CD4-positive, alpha-beta T cell treated with Interleukin-4 for 1 hour (primary cell): ENCODE results near the gene CYB5B.

Experiments used
- DNase-seq, 2 donors: peaks; one replicate each; pipeline ENCODE4 v3.0.0-alpha.2; 2020 to 2022

Gene CYB5B

DNA sequence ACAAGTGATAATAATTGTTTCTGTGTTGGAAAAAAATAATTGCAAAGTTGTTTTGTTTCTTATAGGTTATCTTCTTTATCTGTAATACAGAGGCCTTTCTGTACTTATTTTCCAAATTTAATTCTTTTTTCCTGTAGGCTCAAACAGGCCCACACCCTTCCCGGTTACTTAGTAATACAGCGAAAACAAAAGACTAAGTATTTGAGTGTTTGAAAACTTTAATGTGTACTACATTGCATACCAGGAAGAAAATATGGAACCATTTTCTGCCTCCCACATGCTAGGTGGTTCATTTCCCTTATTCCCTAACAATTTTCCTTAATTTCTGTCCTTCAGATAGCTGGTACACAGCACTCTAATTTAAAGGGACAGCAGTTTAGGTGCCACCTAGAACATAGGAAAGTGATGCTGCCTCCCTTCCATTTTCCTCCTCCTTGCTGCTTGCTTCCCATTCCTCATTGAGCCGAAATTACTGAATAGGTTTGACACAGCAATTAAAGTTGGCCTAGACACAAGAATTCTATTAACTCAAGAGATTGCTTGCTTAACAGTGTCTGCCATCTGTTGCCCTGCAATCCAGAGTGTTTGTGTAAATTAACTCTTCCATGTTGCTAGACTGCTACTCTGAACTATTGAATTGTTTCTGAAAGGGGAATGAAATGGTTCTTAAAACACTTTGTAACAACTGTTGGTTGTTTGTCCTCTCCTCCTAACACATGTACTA, 24.2 kb downstream of the CYB5B start:
- DNase-seq: no peak

DNA sequence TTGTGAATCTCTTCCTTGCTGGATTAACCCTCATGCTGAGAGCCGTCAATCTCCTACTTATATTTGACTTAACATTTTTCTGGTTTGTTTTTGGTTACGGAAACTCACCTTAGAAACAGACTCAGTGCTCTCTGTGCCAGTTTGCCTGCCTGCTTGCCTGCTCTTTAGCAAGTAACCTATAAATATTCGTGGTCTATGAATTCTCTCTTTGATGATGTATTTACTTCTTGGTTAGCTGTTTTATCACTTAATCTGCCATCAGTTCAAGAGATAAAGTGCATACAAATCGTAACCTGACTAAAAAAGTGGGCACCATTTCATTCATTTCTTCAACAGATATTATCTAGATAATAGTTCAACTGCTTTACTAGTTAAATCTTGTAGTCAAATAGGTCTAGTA, 26.7 kb downstream of the CYB5B start:
- peak in 1 of 2 donors; percentile 37 for DNase-seq

DNA sequence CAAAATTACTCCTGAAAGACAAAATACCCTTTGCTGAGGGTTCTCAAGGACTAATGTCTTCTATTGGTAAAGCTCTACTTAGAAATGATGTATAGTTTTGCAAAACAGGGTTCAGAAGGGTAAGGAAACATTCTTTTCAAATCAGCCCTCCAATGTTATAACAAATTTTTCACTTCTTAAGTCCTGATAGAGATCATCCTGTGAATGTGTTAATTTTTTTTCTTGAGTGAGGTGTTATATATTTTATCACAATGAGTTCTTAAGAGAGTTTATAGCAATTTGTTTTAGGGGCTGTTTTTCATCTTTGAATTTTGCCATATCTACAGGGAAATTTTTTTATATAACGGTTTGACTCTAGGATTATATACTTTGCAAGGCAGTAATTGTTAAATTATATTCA, 29.5 kb downstream of the CYB5B start:
- no peak for DNase-seq

DNA sequence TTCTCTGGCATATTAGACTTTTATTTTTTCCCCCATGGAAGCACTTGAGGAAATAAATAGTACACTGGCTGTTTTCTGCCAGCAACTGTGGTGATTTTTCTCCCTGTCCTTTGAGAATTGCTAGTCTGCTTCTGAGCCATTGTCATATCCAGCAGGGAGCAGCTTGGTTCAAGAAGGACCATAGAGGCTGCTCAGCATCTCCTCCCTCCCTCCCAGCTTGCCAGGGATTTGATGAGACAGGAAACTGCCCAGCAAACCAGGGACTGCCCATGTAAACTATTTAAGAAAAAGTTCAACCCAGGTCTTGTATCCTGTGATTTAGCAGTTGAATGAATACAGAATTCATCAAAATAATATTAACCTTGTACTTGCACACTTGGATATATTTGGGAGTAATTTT, 39.5 kb downstream of the CYB5B start:
- DNase-seq: no peak

DNA sequence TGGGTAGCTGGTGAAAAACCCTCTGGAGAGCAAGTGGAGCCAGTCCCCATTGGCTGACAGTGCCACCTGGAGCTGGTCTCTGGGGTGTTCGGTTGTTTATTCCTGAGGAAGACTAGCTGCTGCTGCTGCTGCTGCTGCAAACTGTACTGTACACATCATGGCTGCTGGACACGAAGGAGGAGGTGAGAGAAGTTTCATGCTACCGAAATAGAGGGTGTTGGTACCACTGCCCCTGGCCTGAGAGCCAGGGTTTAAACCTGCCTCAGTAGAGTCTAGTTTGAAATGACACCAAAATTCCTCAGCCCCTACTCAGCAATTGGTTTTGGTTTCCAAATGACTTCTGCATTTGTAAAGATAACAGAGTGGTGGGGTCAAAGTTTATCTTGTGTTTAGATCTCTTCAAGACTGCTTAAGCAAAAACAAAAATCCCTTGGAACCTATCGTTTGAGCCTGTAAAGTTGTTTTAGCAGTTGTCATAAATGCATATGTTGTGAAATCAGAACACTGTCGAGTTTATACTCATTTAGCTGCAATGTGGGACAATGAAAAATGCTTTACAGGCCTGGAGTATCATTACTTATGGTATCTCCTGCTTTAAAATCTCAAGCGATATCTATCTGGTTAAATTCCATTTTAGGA, 40.8 kb downstream of the CYB5B start:
- DNase-seq: peak in 1 of 2 donors; percentile 41

DNA sequence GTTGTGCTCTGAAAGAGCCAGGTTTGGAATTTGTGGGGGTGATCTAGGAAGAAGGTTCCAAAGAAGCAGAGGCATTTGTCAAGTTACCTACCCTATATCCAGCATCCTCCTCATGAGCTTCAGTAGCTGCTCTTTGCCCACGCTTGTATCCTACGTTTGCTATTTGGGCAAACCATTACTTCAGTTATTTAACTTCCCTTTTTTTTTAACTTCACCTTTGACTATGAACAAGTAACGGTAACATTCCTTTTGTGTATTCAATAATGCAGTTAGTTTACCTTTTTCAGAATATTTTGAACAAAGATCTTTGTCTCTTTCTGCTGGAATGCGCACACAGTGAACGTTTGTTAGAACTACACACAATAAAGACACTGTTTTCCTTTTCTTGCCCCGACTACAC, 41.5 kb downstream of the CYB5B start:
- DNase-seq: no peak

DNA sequence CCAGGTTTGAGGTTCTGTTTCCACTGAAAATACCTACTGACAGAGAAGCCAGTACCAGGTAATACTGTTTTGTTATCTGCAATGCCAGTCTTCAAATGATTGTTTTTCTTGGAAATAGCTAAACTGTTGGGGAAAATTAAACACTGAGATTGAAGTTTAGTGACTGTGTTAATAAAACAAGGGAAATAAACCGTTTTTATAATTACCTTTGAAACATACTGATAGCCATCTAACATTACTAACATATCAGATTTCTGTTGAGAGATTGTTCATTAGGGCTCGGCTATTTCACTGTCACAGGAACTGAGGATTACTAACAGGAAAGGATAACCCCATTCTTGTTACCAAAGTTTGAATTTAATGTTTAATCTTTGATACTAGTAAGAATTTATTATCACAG, 42.1 kb downstream of the CYB5B start:
- peak in 1 of 2 donors; percentile 28 for DNase-seq

DNA sequence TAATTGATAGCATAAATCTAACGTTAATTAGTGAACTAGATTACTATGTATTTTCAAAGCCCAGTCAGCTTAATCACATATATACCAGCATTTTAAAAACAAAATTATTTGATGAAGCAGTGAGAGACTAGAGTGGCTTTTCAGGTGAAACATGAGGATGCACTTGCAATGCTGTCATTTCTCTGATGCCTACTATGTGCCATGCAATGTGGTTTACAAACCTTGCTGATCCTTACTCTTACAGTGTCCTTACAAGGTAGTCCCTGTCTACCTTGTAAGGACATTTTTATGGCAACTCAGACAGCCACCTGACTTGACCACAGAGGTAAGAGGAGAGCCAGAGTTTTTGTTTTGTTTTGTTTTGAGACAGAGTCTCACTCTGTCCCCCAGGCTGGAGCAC, 42.7 kb downstream of the CYB5B start:
- no peak for DNase-seq

DNA sequence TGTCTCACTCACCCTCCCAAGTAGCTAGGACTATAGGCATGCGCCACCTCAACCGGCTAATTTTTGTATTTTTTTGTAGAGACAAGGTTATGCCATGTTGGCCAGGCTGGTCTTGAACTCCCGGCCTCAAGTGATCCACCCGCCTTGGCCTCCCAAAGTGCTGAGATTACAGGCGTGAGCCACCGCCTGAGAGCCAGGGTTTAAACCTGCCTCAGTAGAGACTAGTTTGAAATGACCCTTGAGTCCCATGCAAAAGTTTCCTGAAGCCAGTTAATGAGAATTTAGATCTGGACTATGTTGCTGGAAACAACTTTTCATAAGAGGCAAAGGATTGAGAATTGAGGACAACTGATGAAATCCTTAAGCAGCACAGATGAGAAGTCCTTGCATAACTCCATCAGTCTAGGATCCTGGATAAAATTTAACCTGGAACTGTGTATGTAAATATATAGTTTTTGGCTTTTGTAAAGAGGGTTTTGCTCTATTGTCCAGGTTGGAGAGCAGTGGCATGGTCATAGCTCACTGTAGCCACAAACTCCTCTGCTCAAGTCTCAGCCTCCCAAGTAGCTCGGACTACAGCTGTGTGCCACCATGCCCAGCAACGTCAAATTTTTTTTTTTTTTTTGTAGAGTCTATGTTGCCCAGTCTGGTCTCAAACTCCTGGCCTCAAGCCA, 43.2 kb downstream of the CYB5B start:
- DNase-seq: no peak

DNA sequence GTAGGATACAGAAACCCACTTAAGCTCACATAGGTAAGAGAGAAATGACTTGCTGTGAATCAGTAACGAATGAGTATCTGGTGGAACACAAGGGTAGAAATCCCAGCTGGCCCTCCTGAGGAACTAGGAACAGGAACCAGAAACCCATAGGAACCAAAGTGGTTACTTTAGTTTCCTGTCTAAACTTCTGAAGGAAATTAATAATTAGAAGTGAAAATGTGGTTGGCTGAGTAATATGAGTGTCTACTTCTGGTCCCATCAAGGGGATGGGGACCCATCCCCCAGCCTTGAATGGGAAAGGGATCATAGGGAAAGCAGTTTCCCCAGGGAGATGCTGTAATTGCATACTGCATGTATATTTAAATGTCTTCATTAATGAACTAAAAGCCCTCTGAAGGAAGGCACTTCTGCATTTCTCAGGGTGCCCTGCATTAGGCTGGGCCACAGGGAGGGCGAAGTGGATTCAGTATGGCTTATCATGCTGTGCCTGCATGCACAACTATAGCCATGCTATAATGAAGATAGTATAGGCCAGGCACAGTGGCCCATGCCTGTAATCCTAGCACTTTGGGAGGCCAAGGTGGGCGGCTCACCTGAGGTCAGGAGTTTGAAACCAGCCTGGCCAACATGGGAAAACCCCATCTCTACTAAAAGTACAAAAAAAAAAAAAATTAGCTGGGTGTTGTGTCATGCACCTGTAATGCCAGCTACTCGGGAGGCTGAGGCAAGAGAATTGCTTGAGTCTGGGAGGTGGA, 45.6 kb downstream of the CYB5B start:
- no peak for DNase-seq

DNA sequence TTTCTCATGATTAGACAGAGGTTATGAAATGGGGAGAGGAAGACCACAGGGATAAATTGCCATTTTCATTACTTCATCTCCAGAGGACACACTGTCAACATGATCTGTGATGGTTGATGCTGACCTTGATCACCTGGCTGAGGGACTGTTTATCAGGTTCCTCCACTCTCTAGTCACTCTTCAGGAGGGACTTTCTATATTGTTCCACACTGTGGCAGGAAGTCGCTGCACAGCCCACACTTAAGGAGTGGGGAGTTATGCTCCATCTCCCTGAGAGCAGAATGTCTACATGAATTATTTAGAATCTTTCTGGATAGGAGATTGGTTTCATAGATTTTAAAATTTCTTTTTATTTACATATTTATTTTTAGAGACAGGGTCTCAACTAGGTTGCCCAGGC, 46.7 kb downstream of the CYB5B start:
- no peak for DNase-seq

DNA sequence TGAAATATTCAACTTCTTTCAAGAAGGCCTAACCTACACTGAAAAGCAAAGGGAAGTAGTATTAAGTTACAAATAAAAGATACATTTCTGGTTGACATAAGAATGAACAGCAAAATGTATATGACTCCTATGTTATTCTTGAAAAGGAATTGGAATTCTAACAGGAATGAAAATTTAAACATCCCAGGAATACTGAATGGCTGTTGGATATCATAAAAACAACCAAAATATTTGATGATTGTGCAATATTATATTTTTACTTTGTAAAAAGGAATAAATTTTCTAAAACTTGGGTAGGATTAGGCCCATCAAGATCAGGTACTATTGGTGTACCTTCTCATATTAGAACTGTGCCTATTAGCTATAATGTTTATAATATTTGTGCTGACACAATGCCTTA, 50.0 kb downstream of the CYB5B start:
- DNase-seq: no peak

DNA sequence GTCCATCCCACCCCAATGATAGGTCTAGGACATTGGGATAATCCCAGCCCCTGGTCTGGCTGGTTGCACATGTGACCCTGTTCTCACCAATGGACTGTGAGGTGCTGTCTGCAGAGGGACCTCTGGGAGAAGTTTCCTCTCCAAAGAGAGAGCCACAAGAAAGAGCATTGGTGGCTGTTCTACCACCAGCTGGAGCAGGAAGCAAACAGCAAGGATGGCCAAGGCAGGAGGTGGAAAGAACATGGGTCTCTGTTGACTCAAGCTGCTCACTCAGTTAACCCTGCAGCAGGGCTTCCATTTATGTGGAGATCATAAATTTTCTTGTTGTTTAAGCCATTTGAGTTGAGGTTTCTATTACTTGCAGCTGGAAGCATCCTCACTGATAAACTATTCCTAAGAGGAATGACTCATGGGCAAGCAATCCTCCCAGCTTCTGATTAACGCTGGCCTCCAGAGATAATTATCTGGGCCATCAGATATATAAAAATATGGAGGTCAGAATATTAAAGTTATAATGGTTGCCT, 52.6 kb downstream of the CYB5B start:
- DNase-seq: no peak

DNA sequence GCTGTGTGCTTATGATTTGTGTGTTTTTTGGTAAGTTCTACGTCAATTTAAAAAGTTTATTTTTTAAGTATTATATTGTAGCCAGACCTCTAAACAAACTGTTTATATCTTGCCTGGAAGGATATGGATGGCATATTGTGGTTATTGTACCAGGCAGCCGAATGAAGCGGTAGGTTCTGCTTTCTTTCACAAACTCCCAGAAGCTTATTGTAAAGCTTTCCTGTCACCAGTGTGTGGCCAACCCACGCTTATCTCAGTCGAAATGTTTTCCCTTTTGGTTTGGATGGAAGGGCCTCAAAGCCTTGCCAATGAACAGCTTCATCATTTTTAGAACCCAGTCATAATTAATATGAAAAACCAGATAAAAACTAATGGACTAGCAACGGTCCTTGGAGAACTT, 53.1 kb downstream of the CYB5B start:
- no peak for DNase-seq

DNA sequence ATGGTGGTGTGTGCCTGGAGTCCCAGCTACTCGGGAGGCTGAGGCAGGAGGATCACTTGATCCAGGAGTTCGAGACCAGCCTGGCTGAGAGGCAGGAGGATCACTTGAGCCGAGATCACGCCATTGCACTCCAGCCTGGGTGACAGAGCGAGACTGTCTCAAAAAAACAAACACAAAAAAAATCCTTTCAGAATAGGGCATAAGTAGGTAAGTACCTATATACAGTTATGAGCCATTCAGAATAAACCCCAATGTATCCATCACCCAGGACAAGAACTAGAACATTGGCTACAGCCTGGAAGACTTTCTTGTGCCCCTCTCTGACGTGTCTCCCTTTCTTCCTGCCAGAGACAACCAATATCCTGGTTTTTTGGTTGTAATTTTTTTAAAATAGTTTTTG, 54.3 kb downstream of the CYB5B start:
- no peak for DNase-seq

DNA sequence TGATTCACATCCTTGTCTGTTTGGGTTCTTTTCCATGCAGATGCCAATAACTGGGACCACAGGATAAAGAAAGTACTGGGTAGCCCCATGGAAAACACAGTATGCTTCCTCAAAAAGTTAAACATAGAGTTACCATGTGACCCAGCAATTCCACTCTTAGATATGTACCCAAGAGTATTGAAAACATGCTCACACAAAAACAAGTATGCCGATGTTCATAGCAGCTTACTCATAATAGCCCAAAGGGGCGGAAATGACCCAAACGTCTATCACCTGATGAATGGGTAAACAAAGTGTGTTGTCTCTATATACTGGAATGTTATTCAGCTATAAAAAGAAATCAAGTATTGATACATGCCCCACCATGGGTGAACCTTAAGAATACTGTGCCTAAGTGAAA, 55.4 kb downstream of the CYB5B start:
- DNase-seq: no peak

DNA sequence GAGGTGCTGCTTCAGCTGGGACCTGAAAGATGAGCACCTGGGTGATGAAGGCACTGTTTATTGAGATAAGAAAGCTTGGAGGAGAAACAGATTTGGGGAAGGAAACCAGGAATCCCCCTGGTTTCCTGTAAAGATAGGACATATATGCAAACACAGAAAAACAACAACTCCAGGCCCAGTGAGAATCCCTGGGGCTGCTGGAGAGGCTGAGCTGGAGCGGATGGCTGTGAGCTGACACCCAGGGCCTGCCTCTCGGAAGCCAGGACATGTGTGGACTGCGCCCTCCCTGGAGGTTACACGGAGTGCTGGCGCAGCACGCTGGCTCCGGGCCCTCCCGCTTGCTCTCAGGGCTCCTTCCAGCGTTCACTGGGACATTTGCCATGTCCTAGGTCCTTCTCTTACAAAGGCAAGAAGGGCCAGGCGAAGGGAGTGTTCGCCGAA, 57.5 kb downstream of the CYB5B start:
- DNase-seq: no peak

DNA sequence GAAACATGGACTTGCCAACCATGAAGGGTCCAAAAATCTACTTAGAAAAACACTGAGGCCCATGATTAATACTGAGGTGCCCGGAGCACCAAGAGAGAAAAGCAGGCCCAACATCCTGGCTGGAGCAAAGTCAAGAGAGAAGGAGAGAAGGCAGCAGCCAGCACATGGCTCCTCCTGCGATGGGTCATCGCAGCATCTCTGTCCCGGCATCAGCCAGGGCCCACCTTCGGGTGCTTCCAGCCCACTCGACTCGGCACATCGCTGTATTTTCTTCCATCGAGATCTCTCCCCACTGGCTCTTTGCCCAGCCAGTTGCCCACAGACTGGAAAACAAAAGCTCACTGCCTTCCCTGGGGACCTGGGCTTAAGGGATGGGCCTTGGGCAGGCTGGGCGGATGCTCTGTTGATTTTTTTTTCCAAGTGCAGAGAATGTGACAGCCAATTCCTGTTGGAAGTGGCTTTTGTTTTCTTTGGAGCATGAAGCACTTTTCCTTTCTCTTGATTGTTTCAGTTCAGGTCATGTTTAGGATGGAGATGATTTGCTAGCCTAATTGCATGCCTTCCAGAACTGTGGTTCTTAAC, 58.1 kb downstream of the CYB5B start:
- DNase-seq: no peak

DNA sequence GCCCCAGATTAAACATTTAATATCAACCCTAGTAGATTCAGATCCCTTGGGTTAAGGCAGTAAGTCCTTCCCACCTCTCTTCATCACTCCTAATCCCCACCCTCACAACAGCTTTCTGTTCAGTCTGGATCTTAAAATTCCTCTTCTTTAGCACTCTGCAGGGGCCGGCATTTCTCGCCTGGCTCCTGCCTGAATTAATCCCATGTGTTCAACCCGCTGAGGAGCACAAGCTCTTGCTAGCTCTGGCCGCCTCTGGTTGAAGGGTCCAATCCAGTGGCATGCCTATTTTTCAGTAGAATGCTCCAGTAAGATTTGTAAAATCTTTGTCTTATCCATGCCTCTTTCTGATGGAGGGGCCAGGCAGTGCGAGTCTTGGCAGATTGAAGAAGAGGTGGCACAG, 59.2 kb downstream of the CYB5B start:
- no peak for DNase-seq

DNA sequence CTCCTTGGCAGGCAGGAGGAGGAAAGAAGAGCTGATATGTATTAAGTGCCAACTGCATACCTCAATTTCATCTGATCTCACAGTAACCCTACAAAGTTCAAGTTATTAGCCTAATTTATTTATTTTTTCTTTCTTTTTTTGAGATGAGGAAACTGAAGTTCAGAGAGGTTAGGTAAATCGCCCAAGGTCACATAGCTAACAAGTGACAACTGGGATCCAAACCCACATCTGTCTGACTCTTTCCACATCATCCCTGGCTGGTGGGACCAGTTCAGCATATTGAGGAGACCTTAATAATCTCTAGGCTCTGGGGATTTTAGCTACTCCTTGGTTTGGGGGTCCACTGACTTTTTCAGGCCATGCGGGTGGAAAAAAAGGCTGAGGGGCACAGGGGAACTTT, 60.9 kb downstream of the CYB5B start:
- no peak for DNase-seq

DNA sequence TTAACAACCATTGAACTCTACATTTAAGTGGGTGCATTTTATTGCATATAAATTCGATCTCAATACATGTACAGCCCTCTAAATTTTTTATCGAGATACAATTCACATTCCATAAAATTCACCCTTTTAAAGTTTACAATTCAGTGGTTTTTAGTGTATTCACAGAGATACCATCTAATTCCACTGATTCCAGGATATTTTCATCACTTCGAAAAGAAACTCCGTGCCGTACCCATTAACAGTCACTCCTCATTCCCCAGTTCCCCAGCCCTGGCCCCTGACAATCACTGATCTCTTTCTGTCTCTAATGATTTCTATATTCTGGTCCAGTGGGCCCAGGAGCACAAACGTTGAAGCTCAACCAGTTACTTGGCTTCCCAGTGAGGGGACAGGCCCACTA, 61.4 kb downstream of the CYB5B start:
- no peak for DNase-seq

DNA sequence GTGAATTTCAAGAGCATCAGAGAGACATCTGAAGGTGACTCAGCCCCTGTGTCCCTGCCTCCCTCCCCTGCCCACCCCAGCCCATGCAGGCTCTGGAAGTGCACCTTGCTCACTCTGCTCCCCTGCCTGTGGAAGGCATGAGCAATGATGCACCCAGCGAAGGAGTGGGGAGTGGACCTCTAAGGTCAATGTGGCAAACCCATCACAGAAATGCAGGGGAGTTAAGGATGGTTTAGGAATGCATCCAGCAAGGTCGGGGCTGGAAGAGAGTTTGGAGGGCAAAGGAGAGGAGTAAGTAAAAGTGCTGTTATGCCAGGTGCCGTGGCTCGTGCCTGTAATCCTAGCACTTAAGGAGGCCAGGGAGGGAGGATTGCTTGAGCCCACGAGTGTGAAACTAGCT, 61.9 kb downstream of the CYB5B start:
- DNase-seq: no peak

DNA sequence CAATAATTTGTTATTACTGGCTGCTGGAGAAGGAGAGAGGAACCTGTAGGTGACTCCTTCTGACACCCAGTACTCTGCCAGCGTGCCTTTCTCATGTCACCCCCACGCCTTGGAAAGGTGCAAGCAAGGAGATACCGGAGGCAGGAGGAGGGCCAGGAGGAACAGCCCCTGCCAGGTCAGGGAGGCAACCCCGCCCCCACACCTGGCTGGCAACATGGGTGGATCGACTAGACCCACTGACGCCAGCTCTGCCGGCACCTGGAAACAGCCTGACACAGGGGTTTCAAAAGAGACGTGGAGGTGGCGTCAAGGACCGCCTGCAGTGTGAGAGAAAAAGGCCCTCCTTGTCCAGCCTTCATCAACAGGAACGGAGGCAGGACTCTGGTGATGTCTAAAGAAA, 62.3 kb downstream of the CYB5B start:
- DNase-seq: no peak
